ENCODE data around the gene SEC16A.

The SEC16A gene

GRCh38 chr9:136470356-136470755 lies 12.5 kb downstream of the SEC16A start:
- H3K4me3 ChIP-seq (replicated peaks; ENCODE audit: low read depth, low read length), result no peak overlapping the region
- no peak for TF ChIP-seq CTCF (IDR thresholded peaks at IDR 0.05; ENCODE audit: low read length, missing control alignments)
- DNase-seq (ENCODE audit: low read depth), result no peak

DNA sequence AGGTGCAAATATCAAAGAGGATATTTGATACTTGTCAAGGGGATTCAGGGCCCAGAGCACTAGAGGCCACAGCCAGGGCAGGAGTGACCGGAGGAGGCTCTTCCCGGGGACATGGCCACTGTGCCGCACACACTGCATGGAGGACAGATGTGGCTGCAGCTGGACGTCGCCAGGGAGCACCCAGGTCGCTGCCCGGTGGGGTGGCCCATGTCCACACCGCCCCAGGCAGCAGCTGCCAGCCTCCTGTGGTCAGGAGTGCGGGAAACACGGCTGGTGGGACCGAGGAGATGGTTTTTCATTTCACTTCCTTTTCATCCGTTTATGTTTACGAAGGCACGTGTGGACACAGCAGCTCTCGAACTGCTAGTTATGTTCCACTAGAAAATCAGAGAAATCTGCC lies 15.1 kb downstream of the SEC16A start:
- no peak overlapping the region for H3K4me3 ChIP-seq (replicated peaks; ENCODE audit: low read depth, low read length)
- DNase-seq (ENCODE audit: low read depth), result no peak
- TF ChIP-seq CTCF (IDR thresholded peaks at IDR 0.05; ENCODE audit: low read length, missing control alignments), result no peak

DNA sequence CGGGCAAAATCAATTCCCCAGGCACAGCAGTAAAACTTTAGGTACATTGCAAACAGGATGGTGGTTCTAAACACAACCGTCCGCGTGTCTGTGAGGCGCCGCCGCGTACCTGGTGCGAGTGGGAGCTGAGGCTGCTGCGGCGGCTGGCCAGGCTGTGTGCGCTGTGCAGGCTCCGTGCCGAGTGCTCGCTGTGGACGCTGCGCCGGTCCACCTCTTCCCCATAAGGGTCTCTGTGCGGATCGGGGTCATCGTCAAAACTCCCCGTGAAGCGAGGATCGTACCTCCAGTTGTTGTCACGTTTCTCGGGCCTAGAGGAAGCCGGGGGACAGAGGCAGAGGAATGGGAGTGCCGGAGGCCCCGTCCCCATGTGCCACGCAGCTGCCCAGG lies 16.7 kb downstream of the SEC16A start:
- TF ChIP-seq CTCF (IDR thresholded peaks at IDR 0.05; ENCODE audit: low read length, missing control alignments), result no peak
- H3K4me3 ChIP-seq (replicated peaks; ENCODE audit: low read depth, low read length), result no peak overlapping the region
- no peak for DNase-seq (ENCODE audit: low read depth)

DNA sequence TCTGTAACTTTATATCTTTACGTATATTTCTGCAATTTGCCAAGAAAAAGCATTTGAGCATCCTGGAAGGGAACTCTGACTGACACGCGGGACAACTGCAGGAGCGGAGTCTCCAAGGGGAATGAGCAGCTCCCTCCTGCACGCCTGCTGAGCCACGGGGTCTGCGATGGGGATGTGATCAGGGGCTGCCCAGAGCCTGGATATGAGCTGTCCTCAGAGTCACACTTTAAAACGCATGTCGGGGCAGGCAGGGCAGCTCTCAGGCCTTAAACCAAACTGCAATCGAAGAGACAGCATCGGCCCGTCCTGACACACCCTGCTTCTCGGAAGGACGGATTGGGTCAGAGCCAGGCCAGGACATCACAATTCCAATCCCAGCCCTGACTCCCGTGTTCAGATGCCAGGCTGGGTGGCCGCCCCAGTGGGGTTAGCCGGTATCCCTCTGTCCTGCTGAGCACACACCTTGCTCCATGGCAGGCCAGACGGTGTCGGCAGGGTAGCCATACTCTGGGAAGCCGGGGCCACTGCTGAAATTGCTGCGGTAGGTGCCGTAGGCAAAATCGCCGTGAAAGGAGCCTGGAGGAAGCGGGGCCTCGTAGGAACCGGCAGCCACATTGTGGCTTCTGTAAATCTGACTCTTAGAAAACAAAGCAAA lies 17.2 kb downstream of the SEC16A start:
- no peak for DNase-seq (ENCODE audit: low read depth)
- no peak for TF ChIP-seq CTCF (IDR thresholded peaks at IDR 0.05; ENCODE audit: low read length, missing control alignments)
- no peak overlapping the region for H3K4me3 ChIP-seq (replicated peaks; ENCODE audit: low read depth, low read length)

- no peak for DNase-seq (ENCODE audit: low read depth)
- H3K4me3 ChIP-seq (replicated peaks; ENCODE audit: low read depth, low read length), result no peak overlapping the region
- no peak for TF ChIP-seq CTCF (IDR thresholded peaks at IDR 0.05; ENCODE audit: low read length, missing control alignments)
Observed at GRCh38 chr9:136464241-136464640, 18.6 kb downstream of the SEC16A start.

- TF ChIP-seq CTCF (IDR thresholded peaks at IDR 0.05; ENCODE audit: low read length, missing control alignments), result no peak
- no peak for DNase-seq (ENCODE audit: low read depth)
- no peak overlapping the region for H3K4me3 ChIP-seq (replicated peaks; ENCODE audit: low read depth, low read length)
Observed at GRCh38 chr9:136463578-136463977, 19.3 kb downstream of the SEC16A start.

- TF ChIP-seq CTCF (IDR thresholded peaks at IDR 0.05; ENCODE audit: low read length, missing control alignments), result no peak
- DNase-seq (ENCODE audit: low read depth), result no peak
- no peak overlapping the region for H3K4me3 ChIP-seq (replicated peaks; ENCODE audit: low read depth, low read length)
Observed at GRCh38 chr9:136462664-136463063, 20.2 kb downstream of the SEC16A start.

Data from fibroblast of pulmonary artery (primary cell).